Astrocyte (in vitro differentiated cells and primary cell): ENCODE results near the gene XRN2. TPM values are rescaled to one million over a fixed set of nuclear protein-coding genes. Genes with fewer than 3 reads are reported as not detected.

ENCODE experiments used
- DNase-seq: peaks from one replicate; pipeline ENCODE4 v3.0.0-alpha.2; 2010; ENCODE audit warnings: low read depth
- FAIRE-seq: peaks from 2 replicates; lab custom pipeline; 2011; peaks lifted over from hg19 to GRCh38; lab: Jason Lieb, UNC
- H2AFZ ChIP-seq: 2 replicates; pipeline ENCODE4 v1.6.0; 2012; ENCODE audit warnings: low read depth, low read length, inconsistent platforms
- H3K27ac ChIP-seq: 2 replicates; pipeline ENCODE4 v1.5.1; 2011; ENCODE audit warnings: low read depth, low read length, inconsistent platforms
- H3K27me3 ChIP-seq: 2 replicates; pipeline ENCODE4 v1.6.0; 2011; ENCODE audit warnings: low read length, inconsistent platforms; ENCODE audit not compliant: insufficient read depth
- H3K36me3 ChIP-seq: 2 replicates; pipeline ENCODE4 v1.5.1; 2011; ENCODE audit warnings: low read length, inconsistent platforms; ENCODE audit not compliant: insufficient read depth
- H3K4me1 ChIP-seq: 2 replicates; pipeline ENCODE4 v1.5.1; 2011; ENCODE audit warnings: low read length, inconsistent platforms; ENCODE audit not compliant: insufficient read depth
- H3K4me2 ChIP-seq: 2 replicates; pipeline ENCODE4 v1.6.0; 2012; ENCODE audit warnings: low read length, inconsistent platforms
- H3K4me3 ChIP-seq: 2 replicates; pipeline ENCODE4 v1.5.1; 2011; ENCODE audit warnings: low read depth, mild to moderate bottlenecking, low read length, inconsistent platforms; ENCODE audit not compliant: insufficient read depth
- H3K79me2 ChIP-seq: 2 replicates; pipeline ENCODE4 v1.6.0; 2012; ENCODE audit warnings: mild to moderate bottlenecking, low read length, inconsistent platforms; ENCODE audit not compliant: insufficient read depth
- H3K9ac ChIP-seq: 2 replicates; pipeline ENCODE4 v1.6.0; 2012; ENCODE audit warnings: mild to moderate bottlenecking, low read length, inconsistent platforms
- H3K9me3 ChIP-seq: 2 replicates; pipeline ENCODE4 v1.5.1; 2012; ENCODE audit warnings: low read depth, mild to moderate bottlenecking, low read length, inconsistent platforms; ENCODE audit not compliant: insufficient read depth
- H4K20me1 ChIP-seq: 2 replicates; pipeline ENCODE4 v1.6.0; 2012; ENCODE audit warnings: low read length, inconsistent platforms; ENCODE audit not compliant: insufficient read depth
- H3K27ac Mint-ChIP-seq: one replicate; pipeline ENCODE4 v1.8.0; 2021; ENCODE audit warnings: mild to moderate bottlenecking, mixed read lengths; ENCODE audit not compliant: unreplicated experiment
- H3K27me3 Mint-ChIP-seq: one replicate; pipeline ENCODE4 v1.8.0; 2021; ENCODE audit warnings: low read depth, mixed read lengths; ENCODE audit not compliant: unreplicated experiment
- H3K36me3 Mint-ChIP-seq: one replicate; pipeline ENCODE4 v1.8.0; 2021; ENCODE audit warnings: low read depth, mixed read lengths; ENCODE audit not compliant: unreplicated experiment
- H3K4me1 Mint-ChIP-seq: one replicate; pipeline ENCODE4 v1.8.0; 2021; ENCODE audit warnings: low read depth, mixed read lengths; ENCODE audit not compliant: unreplicated experiment
- H3K4me3 Mint-ChIP-seq: one replicate; pipeline ENCODE4 v1.8.0; 2021; ENCODE audit warnings: mild to moderate bottlenecking, moderate library complexity, mixed read lengths; ENCODE audit not compliant: unreplicated experiment
- H3K9me3 Mint-ChIP-seq: one replicate; pipeline ENCODE4 v1.8.0; 2021; ENCODE audit warnings: mild to moderate bottlenecking, mixed read lengths; ENCODE audit not compliant: unreplicated experiment
- EZH2 ChIP-seq: IDR thresholded peaks from 2 replicates; pipeline ENCODE4 v1.6.1; 2012; ENCODE audit warnings: mild to moderate bottlenecking, low read length, inconsistent platforms; ENCODE audit not compliant: insufficient read depth
- total RNA-seq: library from RNA; stranded (reverse); gene quantifications from 2 replicates; pipeline ENCODE4 v1.2.1, GENCODE V29; 2021
- TF ChIP-seq, protein P1 (sequence below): IDR thresholded peaks from 2 replicates; pipeline ENCODE4 v1.5.1; 2011; ENCODE audit warnings: low read depth, mild to moderate bottlenecking, inconsistent platforms, low read length, moderate library complexity; ENCODE audit not compliant: insufficient read depth

XRN2 gene
- total RNA-seq, 1 donor from 2014 or later = 74.5 TPM

DNA sequence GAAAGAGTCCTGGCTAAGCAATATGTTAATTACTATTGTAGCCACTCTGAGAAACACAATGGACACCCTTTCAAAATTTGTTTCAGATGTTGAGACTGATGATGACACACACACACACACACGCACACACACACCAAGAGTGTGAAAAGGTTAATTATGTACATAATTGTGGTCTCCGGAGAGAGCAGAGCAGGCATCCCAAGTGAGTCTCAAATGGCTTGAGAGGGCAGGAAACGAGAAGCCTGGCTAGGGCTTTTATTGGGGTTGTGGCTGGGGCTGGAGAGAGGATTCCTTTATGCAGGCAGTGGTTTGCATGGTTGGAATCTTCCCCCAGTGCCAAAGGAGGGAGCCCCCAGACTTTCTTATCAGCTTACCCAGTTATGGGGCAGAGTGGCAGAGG is 132.4 kb downstream of the XRN2 start:
- no peaks in the 10 kb centered on the region for H3K36me3 ChIP-seq
- peak overlapping the region; percentile 76 for H3K27ac ChIP-seq
- TF ChIP-seq EZH2 = no peak
- no peak overlapping the region for H3K4me3 ChIP-seq
- no peaks in the 10 kb centered on the region for H3K79me2 ChIP-seq
- H3K4me1 ChIP-seq = peaks cover 22% of the 10 kb centered on the region
- H3K9ac ChIP-seq = peak overlapping the region; percentile 14
- H3K27me3 ChIP-seq = no peaks in the 10 kb centered on the region
- peak; percentile 49 for DNase-seq
- Mint-ChIP-seq H3K36me3 (no peaks in the 10 kb centered on the region), H3K9me3 (no peaks in the 10 kb centered on the region), H3K27me3 (no peaks in the 10 kb centered on the region), H3K4me1 (peaks cover 25% of the 10 kb centered on the region), H3K27ac (peak overlapping the region; percentile 92), H3K4me3 (no peak overlapping the region)
- H3K9me3 ChIP-seq = no peaks in the 10 kb centered on the region
- no peaks in the 10 kb centered on the region for H4K20me1 ChIP-seq
- peak; percentile 63 for FAIRE-seq
- H3K4me2 ChIP-seq = peak overlapping the region; percentile 62
- peak overlapping the region; percentile 1 for H2AFZ ChIP-seq

DNA sequence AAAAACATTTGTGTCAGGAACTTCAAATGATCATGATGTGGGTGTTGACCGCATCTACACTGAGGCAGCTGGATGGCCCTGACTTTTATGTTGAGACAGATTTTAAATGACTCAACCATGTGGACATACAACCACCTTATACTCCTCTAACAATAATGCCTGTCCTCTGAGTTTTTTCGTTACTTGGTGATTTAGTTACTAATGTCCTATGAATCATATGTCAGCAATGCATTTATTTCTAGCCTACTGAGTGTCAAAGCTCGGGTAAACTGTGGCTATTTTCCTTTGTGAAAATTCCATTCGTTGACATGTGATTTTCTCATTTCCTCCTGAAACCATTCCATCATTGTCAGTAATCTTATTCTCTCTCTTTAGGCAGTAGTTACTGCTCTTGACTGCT is 133.1 kb downstream of the XRN2 start:
- Histone ChIP-seq H3K9me3 (no peaks in the 10 kb centered on the region), H3K4me1 (peaks cover 22% of the 10 kb centered on the region), H3K9ac (peak overlapping the region; percentile 24), H4K20me1 (no peaks in the 10 kb centered on the region), H2AFZ (no peak overlapping the region), H3K4me2 (peak overlapping the region; percentile 71), H3K27ac (peak overlapping the region; percentile 76), H3K4me3 (peak overlapping the region; percentile 14), H3K27me3 (no peaks in the 10 kb centered on the region), H3K79me2 (no peaks in the 10 kb centered on the region), H3K36me3 (no peaks in the 10 kb centered on the region)
- peaks cover 25% of the 10 kb centered on the region for H3K4me1 Mint-ChIP-seq
- no peaks in the 10 kb centered on the region for H3K27me3 Mint-ChIP-seq
- H3K36me3 Mint-ChIP-seq = no peaks in the 10 kb centered on the region
- no peak overlapping the region for H3K4me3 Mint-ChIP-seq
- H3K27ac Mint-ChIP-seq = peak overlapping the region; percentile 94
- DNase-seq = peak; percentile 95
- peak; percentile 95 for FAIRE-seq
- TF ChIP-seq, protein P1, sequence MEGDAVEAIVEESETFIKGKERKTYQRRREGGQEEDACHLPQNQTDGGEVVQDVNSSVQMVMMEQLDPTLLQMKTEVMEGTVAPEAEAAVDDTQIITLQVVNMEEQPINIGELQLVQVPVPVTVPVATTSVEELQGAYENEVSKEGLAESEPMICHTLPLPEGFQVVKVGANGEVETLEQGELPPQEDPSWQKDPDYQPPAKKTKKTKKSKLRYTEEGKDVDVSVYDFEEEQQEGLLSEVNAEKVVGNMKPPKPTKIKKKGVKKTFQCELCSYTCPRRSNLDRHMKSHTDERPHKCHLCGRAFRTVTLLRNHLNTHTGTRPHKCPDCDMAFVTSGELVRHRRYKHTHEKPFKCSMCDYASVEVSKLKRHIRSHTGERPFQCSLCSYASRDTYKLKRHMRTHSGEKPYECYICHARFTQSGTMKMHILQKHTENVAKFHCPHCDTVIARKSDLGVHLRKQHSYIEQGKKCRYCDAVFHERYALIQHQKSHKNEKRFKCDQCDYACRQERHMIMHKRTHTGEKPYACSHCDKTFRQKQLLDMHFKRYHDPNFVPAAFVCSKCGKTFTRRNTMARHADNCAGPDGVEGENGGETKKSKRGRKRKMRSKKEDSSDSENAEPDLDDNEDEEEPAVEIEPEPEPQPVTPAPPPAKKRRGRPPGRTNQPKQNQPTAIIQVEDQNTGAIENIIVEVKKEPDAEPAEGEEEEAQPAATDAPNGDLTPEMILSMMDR = no peak
- TF ChIP-seq EZH2 = no peak
- no peaks in the 10 kb centered on the region for H3K9me3 Mint-ChIP-seq

DNA sequence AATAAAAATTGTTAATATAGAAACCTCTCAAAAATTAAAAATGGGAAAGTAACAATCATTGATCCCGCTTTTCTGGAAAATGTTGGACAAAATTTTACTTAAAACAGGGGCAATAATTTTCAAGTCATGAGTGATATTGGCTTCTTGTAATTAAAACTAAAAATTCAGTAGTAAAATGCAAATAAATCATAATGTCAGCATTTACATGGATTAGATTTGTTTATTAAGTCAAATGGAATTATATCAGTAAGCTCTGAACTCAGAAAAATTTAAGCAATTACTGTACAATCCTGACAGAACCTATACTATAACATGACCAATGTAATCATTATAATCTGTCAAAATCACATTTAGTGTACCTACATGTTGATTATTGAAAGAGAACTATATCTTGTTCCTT is 134.1 kb downstream of the XRN2 start:
- peak overlapping the region; percentile 71 for H3K4me2 ChIP-seq
- no peak overlapping the region for H2AFZ ChIP-seq
- H3K9me3 ChIP-seq = no peaks in the 10 kb centered on the region
- H3K27me3 ChIP-seq = no peaks in the 10 kb centered on the region
- H3K36me3 ChIP-seq = no peaks in the 10 kb centered on the region
- no peaks in the 10 kb centered on the region for H3K79me2 ChIP-seq
- H3K9me3 Mint-ChIP-seq = no peaks in the 10 kb centered on the region
- peaks cover 22% of the 10 kb centered on the region for H3K4me1 ChIP-seq
- no peak overlapping the region for H3K4me3 ChIP-seq
- no peak for TF ChIP-seq EZH2
- TF ChIP-seq, protein P1 = no peak
- peaks cover 25% of the 10 kb centered on the region for H3K4me1 Mint-ChIP-seq
- no peak overlapping the region for H3K27ac ChIP-seq
- no peak for FAIRE-seq
- H3K9ac ChIP-seq = no peak overlapping the region
- no peaks in the 10 kb centered on the region for H4K20me1 ChIP-seq
- no peaks in the 10 kb centered on the region for H3K27me3 Mint-ChIP-seq
- no peaks in the 10 kb centered on the region for H3K36me3 Mint-ChIP-seq
- DNase-seq = no peak
- H3K27ac Mint-ChIP-seq = peak overlapping the region; percentile 94
- no peak overlapping the region for H3K4me3 Mint-ChIP-seq
